GM12875 (cell line): ENCODE results near the gene KCNT1.

Experiments used
- H3K4me3 ChIP-seq: one replicate; pipeline ENCODE4 v1.5.1; 2011; ENCODE audit warnings: low read depth, low read length, control low read depth
- CTCF ChIP-seq: IDR thresholded peaks from 2 replicates; pipeline ENCODE4 v1.5.1; 2011; ENCODE audit warnings: low read depth, mild to moderate bottlenecking, control low read depth, inconsistent platforms, low read length, moderate library complexity, borderline replicate concordance; ENCODE audit not compliant: insufficient read depth

KCNT1 gene

GRCh38 chr9:135757356-135757755 lies 55.4 kb downstream of the KCNT1 start:
- H3K4me3 ChIP-seq, result no peak overlapping the region
- no peak for TF ChIP-seq CTCF

GRCh38 chr9:135758056-135758455 lies 56.1 kb downstream of the KCNT1 start:
- no peak for TF ChIP-seq CTCF

GRCh38 chr9:135758870-135759269 lies 56.9 kb downstream of the KCNT1 start:
- no peak overlapping the region for H3K4me3 ChIP-seq
- TF ChIP-seq CTCF, result no peak

More at GRCh38 chr9:135758056-135758455, 56.1 kb downstream of the KCNT1 start:
- H3K4me3 ChIP-seq, result no peak overlapping the region

- no peak overlapping the region for H3K4me3 ChIP-seq
- TF ChIP-seq CTCF, result no peak
Measured at GRCh38 chr9:135759676-135760300, 57.8 kb downstream of the KCNT1 start.

GRCh38 chr9:135760465-135760864 lies 58.5 kb downstream of the KCNT1 start:
- no peak for TF ChIP-seq CTCF

GRCh38 chr9:135761150-135761844 lies 59.3 kb downstream of the KCNT1 start:
- TF ChIP-seq CTCF, result no peak
- H3K4me3 ChIP-seq, result no peak overlapping the region

More at GRCh38 chr9:135760465-135760864, 58.5 kb downstream of the KCNT1 start:
- no peak overlapping the region for H3K4me3 ChIP-seq

GRCh38 chr9:135761845-135762168 lies 59.8 kb downstream of the KCNT1 start:
- no peak overlapping the region for H3K4me3 ChIP-seq
- TF ChIP-seq CTCF, result no peak
